AG10803 (cell line): ENCODE measurements around the gene TREH.
"Not testable (repeated sequence)": the region's sequence is repeated elsewhere in the genome, so short reads cannot be mapped to it uniquely, and the experiment has no call there.

Source experiments
- DNase-seq: peaks from one replicate; pipeline ENCODE4 v3.0.0; 2010; ENCODE audit warnings: low read depth
- H3K4me3 ChIP-seq: 2 replicates; pipeline ENCODE4 v1.5.1; 2011; ENCODE audit warnings: mild to moderate bottlenecking, low read length, control low read depth
- CTCF ChIP-seq: conservative IDR thresholded peaks from 2 replicates; pipeline ENCODE4 v1.5.1; 2011; ENCODE audit warnings: mild to moderate bottlenecking, low read length, control low read depth, inconsistent platforms

Gene TREH

GRCh38 chr11:118682372-118682771, 2.9 kb upstream of the TREH start:
- DNase-seq: no peak
- no peak for TF ChIP-seq CTCF
- H3K4me3 ChIP-seq: no peak overlapping the region

GRCh38 chr11:118678908-118679307, 542 bp downstream of the TREH start:
- H3K4me3 ChIP-seq, DNase-seq: not testable (repeated sequence)
- peak; percentile 43 for TF ChIP-seq CTCF

GRCh38 chr11:118677977-118678376, 1.5 kb downstream of the TREH start:
- no peak overlapping the region for H3K4me3 ChIP-seq
- DNase-seq: no peak
- TF ChIP-seq CTCF: no peak

- H3K4me3 ChIP-seq: no peak overlapping the region
- DNase-seq: no peak
- TF ChIP-seq CTCF: no peak
These were observed 5.4 kb downstream of the TREH start for GRCh38 chr11:118674082-118674435.

GRCh38 chr11:118673361-118674081, 5.9 kb downstream of the TREH start:
- no peak for DNase-seq
- no peak for TF ChIP-seq CTCF
- no peak overlapping the region for H3K4me3 ChIP-seq

GRCh38 chr11:118672846-118673245, 6.6 kb downstream of the TREH start:
- peak; percentile 30 for TF ChIP-seq CTCF
- DNase-seq: no peak
- H3K4me3 ChIP-seq: no peak overlapping the region

GRCh38 chr11:118671254-118671653, 8.2 kb downstream of the TREH start:
- H3K4me3 ChIP-seq: no peak overlapping the region
- no peak for TF ChIP-seq CTCF
- no peak for DNase-seq
